Right lobe of liver (tissue), 6 donors: ENCODE data around the gene ADPRHL1. TPM values are rescaled to one million over a fixed set of nuclear protein-coding genes. Genes with fewer than 3 reads are reported as not detected.
A peak's percentile ranks its signal among the peaks of the same experiment; 100 is the strongest.
"Not testable (repeated sequence)": the region's sequence is repeated elsewhere in the genome, so short reads cannot be mapped to it uniquely, and the experiment has no call there.

Experiments used
- ATAC-seq, 4 donors: fragments of 200-7000 bp; cut with Tn5 transposase; one replicate each; pipeline ENCODE4 v1.9.1; 2020; ENCODE audit warnings: mild to moderate bottlenecking in 4 of 4, moderate library complexity in 4 of 4
- DNase-seq, 3 donors: peaks; one replicate each; pipeline ENCODE4 v3.0.0-alpha.2; 2020
- H3K27ac ChIP-seq, 3 donors: fragments of 200-600 bp; one replicate each; pipeline ENCODE4 v1.8.0; 2022
- H3K27me3 ChIP-seq, 2 donors: fragments of 200-600 bp; one replicate each; pipeline ENCODE4 v1.8.0; 2022
- H3K36me3 ChIP-seq, 4 donors: fragments of 200-600 bp; sonication (generic) in 1 of 4; one replicate each; pipeline versions ENCODE4 v1.5.1 to v1.8.0; 2017 to 2022; ENCODE audit warnings: control low read depth in 1 of 4
- H3K4me1 ChIP-seq, 4 donors: fragments of 200-600 bp; sonication (generic) in 1 of 4; one replicate each; pipeline versions ENCODE4 v1.5.1 to v1.8.0; 2017 to 2022; ENCODE audit warnings: control low read depth in 1 of 4
- H3K4me3 ChIP-seq, 3 donors: fragments of 200-600 bp; one replicate each; pipeline ENCODE4 v1.8.0; 2022
- H3K9me3 ChIP-seq, 4 donors: fragments of 200-600 bp; sonication (generic) in 1 of 4; one replicate each; pipeline versions ENCODE4 v1.5.1 to v1.8.0; 2017 to 2022; ENCODE audit warnings: control low read depth in 1 of 4
- POLR2A ChIP-seq: fragments of 450-650 bp; IDR thresholded peaks from one replicate; pipeline ENCODE4 v1.6.1; 2017; ENCODE audit warnings: antibody characterized with exemption, mild to moderate bottlenecking
- WGBS: methylation state at CpG from one replicate; pipeline ENCODE4 v1.1.6; 2018; ENCODE audit warnings: low coverage, low lambda C conversion rate; ENCODE audit not compliant: insufficient coverage; ENCODE audit errors: missing lambda C conversion rate; 5-methylcytosine and 5-hydroxymethylcytosine counted together
- intact Hi-C, 2 donors: fragments of 100-400 bp; cut with DNase I; formaldehyde crosslinking; loops; one replicate each; pipeline versions ENCODE4 v1.11.2 to v1.14.1; 2022
- total RNA-seq, 6 experiments: library from RNA; depleted of rRNA in 2 of 6; stranded (reverse); fragments of >200 nt in 2 of 6; fragmentation: NEBNext Ultra II Directional in 3 of 6; extraction: Animal tissue kit (Norgen Biotek cat#: 25700) in 3 of 6; gene quantifications; one replicate each; pipeline versions ENCODE4 v1.1.0 to v1.2.4, GENCODE V29; 2016 to 2023
- TF ChIP-seq, protein P1 (sequence below), 4 donors: fragments of 200-600 bp in 3 of 4; fragments of 450-650 bp in 1 of 4; IDR thresholded peaks; one replicate each; pipeline versions ENCODE4 v1.5.1 to v1.8.0; 2016 to 2022; ENCODE audit warnings: antibody characterized with exemption in 4 of 4, mild to moderate bottlenecking in 2 of 4
- donor health status: DM: no; HTN: yes; CAD: no.
- donor health status: DM: no; HTN: no; CAD: no.
- donor health status: DM: no; HTN: no; CAD: no.
- donor health status: DM: no; HTN: yes; CAD: no.
- donor health status: DM: no; HTN: yes; CAD: no.

ADPRHL1 gene
- total RNA-seq, 6 experiments from 2014 or later = 0.37 to 1.7 (median 1.1) TPM

DNA sequence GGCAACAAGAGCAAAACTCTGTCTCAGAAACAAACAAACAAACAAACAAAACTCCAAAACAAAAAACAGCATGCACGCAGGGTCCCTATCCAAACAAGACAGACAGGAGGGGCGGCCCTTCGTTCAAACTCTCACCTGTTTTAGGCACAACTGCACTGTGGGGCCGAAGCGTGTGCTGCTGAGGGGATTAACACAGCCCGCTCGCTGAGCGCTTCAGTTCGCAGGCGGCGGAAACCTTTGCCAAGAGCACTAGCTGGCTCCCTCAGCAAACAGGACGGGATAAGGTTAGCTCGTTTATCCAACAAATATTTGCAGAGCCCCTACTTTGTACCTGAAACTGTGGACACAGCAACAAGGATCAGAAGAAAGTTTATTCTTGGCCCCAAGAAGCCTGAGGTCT, 1.6 kb upstream of the ADPRHL1 start:
- 90% methylated on average over 11 of the region's 13 CpGs for WGBS
- Histone ChIP-seq H3K36me3 (peaks cover 0 to 23% (median 5%) of the 10 kb centered on the region in 4 donors), H3K4me1 (no peaks in the 10 kb centered on the region), H3K9me3 (no peaks in the 10 kb centered on the region), H3K27ac (no peak overlapping the region), H3K27me3 (no peaks in the 10 kb centered on the region), H3K4me3 (no peak overlapping the region)
- intact Hi-C loops = no loop called here
- DNase-seq (peak in 1 of 3 donors; percentile 23), ATAC-seq (peak in 1 of 4 donors; percentile 30)
- TF ChIP-seq, protein P1, sequence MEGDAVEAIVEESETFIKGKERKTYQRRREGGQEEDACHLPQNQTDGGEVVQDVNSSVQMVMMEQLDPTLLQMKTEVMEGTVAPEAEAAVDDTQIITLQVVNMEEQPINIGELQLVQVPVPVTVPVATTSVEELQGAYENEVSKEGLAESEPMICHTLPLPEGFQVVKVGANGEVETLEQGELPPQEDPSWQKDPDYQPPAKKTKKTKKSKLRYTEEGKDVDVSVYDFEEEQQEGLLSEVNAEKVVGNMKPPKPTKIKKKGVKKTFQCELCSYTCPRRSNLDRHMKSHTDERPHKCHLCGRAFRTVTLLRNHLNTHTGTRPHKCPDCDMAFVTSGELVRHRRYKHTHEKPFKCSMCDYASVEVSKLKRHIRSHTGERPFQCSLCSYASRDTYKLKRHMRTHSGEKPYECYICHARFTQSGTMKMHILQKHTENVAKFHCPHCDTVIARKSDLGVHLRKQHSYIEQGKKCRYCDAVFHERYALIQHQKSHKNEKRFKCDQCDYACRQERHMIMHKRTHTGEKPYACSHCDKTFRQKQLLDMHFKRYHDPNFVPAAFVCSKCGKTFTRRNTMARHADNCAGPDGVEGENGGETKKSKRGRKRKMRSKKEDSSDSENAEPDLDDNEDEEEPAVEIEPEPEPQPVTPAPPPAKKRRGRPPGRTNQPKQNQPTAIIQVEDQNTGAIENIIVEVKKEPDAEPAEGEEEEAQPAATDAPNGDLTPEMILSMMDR (IDR thresholded peaks at IDR 0.05) = no peak
- TF ChIP-seq POLR2A = no peak

DNA sequence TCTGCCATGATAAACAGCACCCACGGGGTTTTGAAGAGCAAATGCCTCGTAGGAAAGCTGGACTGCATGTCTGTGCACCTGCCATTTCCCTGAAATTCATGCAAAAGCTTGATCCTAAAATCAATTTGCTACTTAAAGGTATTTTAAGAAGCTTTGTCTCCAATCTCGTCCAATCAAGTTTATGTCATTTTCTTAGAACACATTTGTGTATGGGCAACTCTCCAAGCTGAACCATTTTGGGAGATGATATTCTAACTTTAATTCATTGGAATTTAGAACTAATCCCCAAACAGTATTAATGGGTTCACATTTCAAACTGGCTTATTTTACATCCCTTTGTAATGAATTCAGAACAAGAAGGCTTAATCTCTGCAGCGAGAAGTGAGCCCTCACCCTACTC, 822 bp downstream of the ADPRHL1 start:
- no peaks in the 10 kb centered on the region for H3K4me1 ChIP-seq
- TF ChIP-seq, protein P1 (IDR thresholded peaks at IDR 0.05) = no peak
- TF ChIP-seq POLR2A = no peak
- ATAC-seq (no peak), DNase-seq (no peak)
- no peaks in the 10 kb centered on the region for H3K9me3 ChIP-seq
- H3K4me3 ChIP-seq = no peak overlapping the region
- peaks cover 0 to 6% (median 3%) of the 10 kb centered on the region in 4 donors for H3K36me3 ChIP-seq
- intact Hi-C loops = no loop called here
- no peaks in the 10 kb centered on the region for H3K27me3 ChIP-seq
- no peak overlapping the region for H3K27ac ChIP-seq
- 81% methylated on average over 4 of the region's 4 CpGs for WGBS

DNA sequence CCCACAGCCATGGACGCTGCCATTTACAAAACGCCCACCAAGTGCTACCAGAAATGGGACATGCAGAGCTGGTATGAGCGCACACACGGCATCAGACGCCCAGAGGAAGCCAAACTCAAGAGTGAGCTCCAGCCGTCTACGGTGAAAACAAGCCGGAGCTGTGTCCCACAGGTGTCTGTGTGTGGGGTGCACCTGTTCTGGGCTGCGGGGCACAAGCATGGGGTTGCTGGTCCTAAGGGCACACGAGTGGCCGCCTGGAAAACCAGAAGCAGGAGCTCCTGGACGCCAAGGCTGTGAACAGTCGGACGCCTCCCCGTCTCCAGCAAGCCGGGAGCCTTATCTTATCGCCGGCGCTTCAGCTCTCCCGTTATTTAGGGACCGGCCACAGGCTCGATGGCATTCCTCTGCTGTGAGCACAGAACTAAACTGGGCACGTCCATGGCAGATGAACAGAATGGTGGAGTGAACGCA, 1.3 kb downstream of the ADPRHL1 start:
- no peaks in the 10 kb centered on the region for H3K27me3 ChIP-seq
- H3K4me3 ChIP-seq = no peak overlapping the region
- peaks cover 0 to 6% (median 3%) of the 10 kb centered on the region in 4 donors for H3K36me3 ChIP-seq
- intact Hi-C loops = no loop called here
- no peak overlapping the region for H3K27ac ChIP-seq
- no peak for ATAC-seq
- H3K9me3 ChIP-seq = no peaks in the 10 kb centered on the region
- H3K4me1 ChIP-seq = no peaks in the 10 kb centered on the region
- TF ChIP-seq POLR2A = no peak
- TF ChIP-seq, protein P1 (IDR thresholded peaks at IDR 0.05) = no peak
- DNase-seq = no peak
- no CpG with 5 or more reads among the region's 24 CpGs for WGBS

DNA sequence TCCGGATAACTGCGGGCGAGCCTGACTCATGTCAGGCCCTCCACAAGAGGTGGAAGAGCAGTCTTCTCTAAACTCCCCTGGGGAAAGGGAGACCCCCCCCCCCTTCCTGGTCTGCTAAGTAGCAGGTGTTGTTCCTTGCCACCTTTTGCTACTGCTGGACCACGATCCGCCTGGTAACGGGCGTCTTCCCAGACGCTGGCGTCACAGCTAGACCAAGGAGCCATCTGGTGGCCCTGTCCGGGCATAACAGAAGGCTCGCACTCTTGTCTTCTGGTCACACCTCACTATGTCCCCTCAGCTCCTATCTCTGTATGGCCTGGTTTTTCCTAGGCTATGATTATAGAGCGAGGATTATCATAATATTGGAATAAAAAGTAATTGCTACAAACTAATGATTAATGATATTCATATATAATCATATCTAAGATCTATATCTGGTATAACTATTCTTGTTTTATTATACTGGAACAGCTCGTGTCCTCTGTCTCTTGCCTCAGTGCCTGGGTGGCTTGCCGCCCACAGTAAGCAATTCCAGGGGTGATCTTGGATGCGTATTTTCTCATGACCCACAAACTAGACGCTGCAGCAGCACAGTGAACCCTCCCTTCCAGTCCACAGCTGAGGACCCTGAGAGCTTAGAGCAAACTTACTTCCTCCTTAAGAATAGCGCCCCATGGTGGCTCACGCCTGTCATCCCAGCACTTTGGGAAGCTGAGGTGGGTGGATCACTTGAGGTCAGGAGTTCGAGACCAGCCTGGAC, 2.2 kb downstream of the ADPRHL1 start:
- H3K4me3 ChIP-seq, ATAC-seq, DNase-seq, H3K27ac ChIP-seq, H3K36me3 ChIP-seq, H3K27me3 ChIP-seq, H3K9me3 ChIP-seq, intact Hi-C loops, H3K4me1 ChIP-seq: not testable (repeated sequence)
- 65% methylated on average over 10 of the region's 19 CpGs for WGBS
- TF ChIP-seq, protein P1 (IDR thresholded peaks at IDR 0.05) = peak; percentile 18 to 39 (median 27)

DNA sequence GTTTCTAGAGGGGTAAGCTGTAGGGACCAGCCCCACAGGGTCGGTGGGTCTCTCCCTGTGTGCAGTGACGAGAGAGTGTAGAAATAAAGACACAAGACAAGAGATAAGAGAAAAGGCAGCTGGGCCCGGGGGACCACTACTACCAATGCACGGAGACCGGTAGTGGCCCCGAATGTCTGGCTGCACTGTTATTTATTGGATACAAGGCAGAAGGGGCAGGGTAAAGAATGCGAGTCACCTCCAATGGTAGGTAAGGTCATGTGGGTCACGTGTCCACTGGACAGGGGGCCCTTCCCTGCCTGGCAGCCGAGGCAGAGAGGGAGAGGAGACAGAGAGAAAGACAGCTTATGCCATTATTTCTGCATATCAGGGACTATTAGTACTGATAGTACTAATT, 2.9 kb downstream of the ADPRHL1 start:
- H3K27ac ChIP-seq, H3K4me3 ChIP-seq, H3K4me1 ChIP-seq, H3K36me3 ChIP-seq, DNase-seq, H3K27me3 ChIP-seq, ATAC-seq, intact Hi-C loops, H3K9me3 ChIP-seq: not testable (repeated sequence)
- 84% methylated on average over 4 of the region's 9 CpGs for WGBS
